Esophagus muscularis mucosa (tissue), 4 donors: ENCODE data around the gene TAOK2. TPM values are rescaled to one million over a fixed set of nuclear protein-coding genes. Genes with fewer than 3 reads are reported as not detected.

Experiments
- DNase-seq: peaks from one replicate; pipeline ENCODE4 v3.0.0-alpha.2; 2017; ENCODE audit errors: extremely low spot score
- H3K27ac ChIP-seq, 4 donors: fragments of 200-600 bp; sonication (generic); replicated peaks in 1 of 4; 1 replicate in 3 of 4; 2 replicates in 1 of 4; pipeline ENCODE4 v1.5.1; 2016 to 2019; ENCODE audit warnings: mild to moderate bottlenecking in 1 of 4
- H3K27me3 ChIP-seq, 4 donors: fragments of 200-600 bp; sonication (generic); one replicate each; pipeline versions ENCODE4 v1.5.1 to v1.6.0; 2016 to 2019
- H3K36me3 ChIP-seq, 4 donors: fragments of 200-600 bp; sonication (generic); one replicate each; pipeline ENCODE4 v1.5.1; 2016 to 2019
- H3K4me1 ChIP-seq, 4 donors: fragments of 200-600 bp; sonication (generic); one replicate each; pipeline ENCODE4 v1.5.1; 2016 to 2019
- H3K4me3 ChIP-seq, 4 donors: fragments of 200-600 bp; sonication (generic); 1 replicate in 2 of 4; 2 replicates in 2 of 4; pipeline ENCODE4 v1.5.1; 2016 to 2019; ENCODE audit warnings: mild to moderate bottlenecking in 4 of 4, moderate library complexity in 1 of 4
- H3K9me3 ChIP-seq, 4 donors: fragments of 200-600 bp; sonication (generic); 1 replicate in 3 of 4; 2 replicates in 1 of 4; pipeline ENCODE4 v1.5.1; 2016 to 2019
- EP300 ChIP-seq: sonication (generic); formaldehyde crosslinking; IDR thresholded peaks from one replicate; pipeline ENCODE4 v1.6.1; 2017; ENCODE audit warnings: antibody characterized with exemption
- POLR2A ChIP-seq: fragments of 450-650 bp; IDR thresholded peaks from one replicate; pipeline ENCODE4 v1.6.1; 2017; ENCODE audit warnings: antibody characterized with exemption, moderate library complexity, mild to moderate bottlenecking, low read depth
- POLR2AphosphoS5 ChIP-seq, 2 donors: sonication (generic); formaldehyde crosslinking; IDR thresholded peaks; one replicate each; pipeline ENCODE4 v1.6.1; 2017; ENCODE audit warnings: antibody characterized with exemption in 2 of 2
- WGBS: methylation state at CpG from one replicate; pipeline ENCODE4 v1.1.5; 2018; 5-methylcytosine and 5-hydroxymethylcytosine counted together
- intact Hi-C: fragments of 100-400 bp; cut with DNase I; formaldehyde crosslinking; loops from one replicate; pipeline ENCODE4 v1.15.1; 2023
- total RNA-seq, 4 donors: library from RNA; depleted of rRNA; stranded (reverse); fragments of >200 nt; gene quantifications; one replicate each; pipeline versions ENCODE4 v1.1.0 to v1.2.1, GENCODE V29; 2016
- TF ChIP-seq, protein P1 (sequence below), 3 experiments: fragments of 200-600 bp in 2 of 3; fragments of 450-650 bp in 1 of 3; sonication (generic) in 2 of 3; IDR thresholded peaks; one replicate each; pipeline ENCODE4 v1.5.1; 2017 to 2019; ENCODE audit warnings: antibody characterized with exemption in 3 of 3, mild to moderate bottlenecking in 2 of 3, moderate library complexity in 1 of 3

The TAOK2 gene
- total RNA-seq, 4 donors from 2014 or later = 40.9 to 63.6 (median 51.4) TPM

DNA sequence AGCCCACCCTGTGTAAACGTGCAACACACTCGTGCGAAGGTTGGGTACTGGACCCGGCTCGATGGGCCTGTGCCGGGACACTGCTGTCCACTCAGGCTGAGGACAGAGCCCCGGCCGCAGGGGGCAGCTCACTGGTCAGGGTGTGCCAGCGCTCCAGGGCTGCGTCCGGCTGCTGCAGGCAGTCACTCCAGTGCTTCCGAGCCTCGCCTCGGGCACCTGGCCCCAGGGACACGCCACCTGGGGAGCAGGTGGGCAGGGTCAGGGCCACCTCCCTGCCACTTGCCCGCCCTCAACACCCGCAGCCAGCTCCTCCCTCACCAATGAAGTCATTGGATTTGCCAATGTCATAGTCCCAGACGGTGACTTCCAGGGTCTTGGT lies 32.4 kb downstream of the TAOK2 start:
- peaks cover 5 to 41% (median 22%) of the 10 kb centered on the region in 4 donors for H3K27me3 ChIP-seq
- no peak for DNase-seq
- TF ChIP-seq, protein P1, sequence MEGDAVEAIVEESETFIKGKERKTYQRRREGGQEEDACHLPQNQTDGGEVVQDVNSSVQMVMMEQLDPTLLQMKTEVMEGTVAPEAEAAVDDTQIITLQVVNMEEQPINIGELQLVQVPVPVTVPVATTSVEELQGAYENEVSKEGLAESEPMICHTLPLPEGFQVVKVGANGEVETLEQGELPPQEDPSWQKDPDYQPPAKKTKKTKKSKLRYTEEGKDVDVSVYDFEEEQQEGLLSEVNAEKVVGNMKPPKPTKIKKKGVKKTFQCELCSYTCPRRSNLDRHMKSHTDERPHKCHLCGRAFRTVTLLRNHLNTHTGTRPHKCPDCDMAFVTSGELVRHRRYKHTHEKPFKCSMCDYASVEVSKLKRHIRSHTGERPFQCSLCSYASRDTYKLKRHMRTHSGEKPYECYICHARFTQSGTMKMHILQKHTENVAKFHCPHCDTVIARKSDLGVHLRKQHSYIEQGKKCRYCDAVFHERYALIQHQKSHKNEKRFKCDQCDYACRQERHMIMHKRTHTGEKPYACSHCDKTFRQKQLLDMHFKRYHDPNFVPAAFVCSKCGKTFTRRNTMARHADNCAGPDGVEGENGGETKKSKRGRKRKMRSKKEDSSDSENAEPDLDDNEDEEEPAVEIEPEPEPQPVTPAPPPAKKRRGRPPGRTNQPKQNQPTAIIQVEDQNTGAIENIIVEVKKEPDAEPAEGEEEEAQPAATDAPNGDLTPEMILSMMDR (IDR thresholded peaks at IDR 0.05) = no peak
- TF ChIP-seq POLR2AphosphoS5 (IDR thresholded peaks at IDR 0.05) = no peak
- no peak for TF ChIP-seq EP300
- no peak for TF ChIP-seq POLR2A
- no peak overlapping the region for H3K4me3 ChIP-seq
- 93% methylated on average over 7 of the region's 18 CpGs for WGBS
- intact Hi-C loops = loop anchor here (10.0 kb wide), 1 partner anchor 141 kb away; the partner anchor contains the start of gene CDIPT
- H3K36me3 ChIP-seq = peaks cover 0 to 28% (median 22%) of the 10 kb centered on the region in 4 donors
- peaks cover 11 to 25% (median 24%) of the 10 kb centered on the region in 4 donors for H3K4me1 ChIP-seq
- H3K27ac ChIP-seq = no peak overlapping the region
- no peaks in the 10 kb centered on the region for H3K9me3 ChIP-seq

DNA sequence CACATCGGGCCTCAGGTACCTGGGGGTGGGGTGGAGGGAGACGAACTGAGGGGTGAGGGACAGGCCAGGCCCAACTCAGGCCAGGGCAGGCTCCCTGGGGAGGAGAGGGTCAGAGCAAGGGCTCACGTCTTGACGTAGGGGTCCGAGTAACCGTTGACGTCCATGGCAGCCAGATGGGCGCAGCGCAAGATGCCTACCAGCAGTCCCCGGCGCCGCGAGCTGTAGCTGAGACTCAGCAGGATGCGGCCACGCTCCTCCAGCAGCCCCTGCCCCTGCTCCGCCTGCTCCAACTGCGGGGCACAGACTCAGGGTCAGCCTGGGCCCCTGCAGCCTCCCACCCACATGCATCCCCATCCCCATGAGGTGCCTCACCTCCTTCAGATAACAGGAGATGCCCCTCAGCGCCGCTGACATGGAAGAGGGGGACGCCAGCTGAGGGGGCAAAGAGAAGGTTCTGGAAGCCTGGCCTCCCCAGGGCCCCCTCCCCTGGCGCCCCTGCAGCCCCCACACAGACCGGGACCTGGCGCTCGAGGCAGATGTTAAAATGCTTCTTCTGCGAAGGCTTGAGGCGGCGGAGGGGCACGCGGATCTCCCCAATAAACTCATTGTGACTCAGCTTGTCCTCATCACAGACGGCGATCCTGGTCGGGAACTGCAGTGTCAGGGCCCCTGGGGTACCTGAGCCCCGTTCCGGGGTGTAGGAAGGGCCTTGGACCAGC lies 33.1 kb downstream of the TAOK2 start:
- H3K27me3 ChIP-seq = peaks cover 10 to 48% (median 30%) of the 10 kb centered on the region in 4 donors
- peaks cover 19 to 33% (median 31%) of the 10 kb centered on the region in 4 donors for H3K4me1 ChIP-seq
- no peak overlapping the region for H3K27ac ChIP-seq
- H3K9me3 ChIP-seq = no peaks in the 10 kb centered on the region
- intact Hi-C loops = loop anchor here (10.0 kb wide), 1 partner anchor 142 kb away; the partner anchor contains the start of gene CDIPT
- H3K36me3 ChIP-seq = peaks cover 0 to 21% (median 18%) of the 10 kb centered on the region in 4 donors
- WGBS = 83% methylated on average over 30 of the region's 34 CpGs
- H3K4me3 ChIP-seq = no peak overlapping the region
- no peak for DNase-seq
- TF ChIP-seq POLR2A (no peak), POLR2AphosphoS5 (IDR thresholded peaks at IDR 0.05) (no peak), EP300 (no peak)
- TF ChIP-seq, protein P1 (IDR thresholded peaks at IDR 0.05) = no peak

DNA sequence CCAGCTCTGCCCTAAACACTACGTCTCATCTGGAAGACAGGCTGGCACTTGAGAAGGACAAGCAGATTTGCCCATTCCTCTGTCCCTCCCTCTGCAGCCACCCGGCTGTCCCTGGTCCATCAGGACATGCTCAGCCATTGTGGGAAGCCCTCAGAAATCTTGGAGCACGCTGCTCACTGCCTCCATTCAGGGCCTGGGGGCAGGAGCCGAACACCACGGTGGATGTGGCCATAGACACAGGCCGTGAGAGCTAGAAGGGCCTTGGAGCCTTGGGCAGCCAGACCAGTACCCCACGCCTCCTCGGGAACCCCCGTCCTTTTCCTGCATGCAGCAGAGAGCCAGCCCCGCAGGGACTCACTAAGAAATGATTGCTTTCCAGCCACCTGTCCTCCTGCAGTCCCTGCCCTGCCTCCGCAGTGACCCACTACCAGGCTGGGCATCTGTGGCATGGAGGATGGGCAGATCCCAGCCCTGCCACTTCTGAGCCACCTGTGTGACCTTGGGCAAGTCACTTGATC lies 33.8 kb downstream of the TAOK2 start:
- no peak for DNase-seq
- H3K4me1 ChIP-seq = peaks cover 19 to 33% (median 31%) of the 10 kb centered on the region in 4 donors
- no peak overlapping the region for H3K4me3 ChIP-seq
- H3K9me3 ChIP-seq = no peaks in the 10 kb centered on the region
- intact Hi-C loops = loop anchor here (10.0 kb wide), 1 partner anchor 143 kb away; the partner anchor contains the start of gene CDIPT
- WGBS = 88% methylated on average over 7 of the region's 11 CpGs
- peaks cover 0 to 20% (median 11%) of the 10 kb centered on the region in 4 donors for H3K36me3 ChIP-seq
- H3K27ac ChIP-seq = no peak overlapping the region
- H3K27me3 ChIP-seq = peaks cover 12 to 55% (median 35%) of the 10 kb centered on the region in 4 donors
- TF ChIP-seq POLR2AphosphoS5 (IDR thresholded peaks at IDR 0.05) (no peak), POLR2A (no peak), EP300 (no peak)
- TF ChIP-seq, protein P1 (IDR thresholded peaks at IDR 0.05) = no peak

DNA sequence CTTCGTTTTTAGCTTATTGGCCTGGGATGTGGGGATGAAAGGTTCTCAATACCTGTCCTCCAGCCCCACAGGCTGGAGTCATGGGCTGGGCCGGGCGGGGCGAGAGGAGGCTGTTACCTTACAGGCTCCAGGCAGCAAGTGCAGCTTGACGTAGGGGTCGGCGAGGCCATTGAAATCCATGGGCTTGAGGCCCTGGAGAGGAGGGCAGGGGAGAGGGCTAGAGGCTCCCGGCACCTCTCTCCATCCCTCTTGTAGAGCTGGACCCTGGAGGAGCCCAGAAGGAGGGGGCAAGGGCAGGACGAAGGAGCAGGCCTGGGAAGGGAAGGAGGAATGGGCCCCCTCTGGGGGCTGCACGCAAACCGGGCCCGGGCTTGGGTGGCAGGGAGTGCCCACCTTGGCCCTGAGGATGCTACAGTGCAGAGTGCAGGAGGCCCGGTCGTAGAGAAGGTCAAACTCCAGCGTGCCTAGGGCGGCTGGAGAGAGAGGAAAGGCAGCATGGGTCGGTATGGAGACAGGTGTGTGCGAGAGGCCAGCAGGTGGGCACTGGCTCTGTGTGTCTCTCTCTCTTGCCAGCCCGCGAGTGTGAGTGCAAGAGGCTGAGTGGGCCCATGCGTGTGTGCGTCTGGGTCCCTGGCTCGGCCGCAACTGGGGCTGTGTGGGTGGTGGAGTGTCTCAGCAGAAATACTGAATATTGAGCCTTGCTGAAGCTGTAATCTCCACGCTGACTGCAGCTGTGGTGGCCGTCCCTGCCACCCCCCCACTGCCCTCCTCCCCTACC lies 35.6 kb downstream of the TAOK2 start:
- H3K4me3 ChIP-seq = no peak overlapping the region
- peaks cover 19 to 33% (median 31%) of the 10 kb centered on the region in 4 donors for H3K4me1 ChIP-seq
- H3K9me3 ChIP-seq = no peaks in the 10 kb centered on the region
- TF ChIP-seq POLR2AphosphoS5 (IDR thresholded peaks at IDR 0.05) (no peak), POLR2A (no peak), EP300 (no peak)
- TF ChIP-seq, protein P1 (IDR thresholded peaks at IDR 0.05) = no peak
- intact Hi-C loops = loop anchor here (10.0 kb wide), 1 partner anchor 144 kb away; the partner anchor contains the start of gene CDIPT
- no peak for DNase-seq
- H3K27ac ChIP-seq = no peak overlapping the region
- peaks cover 12 to 60% (median 35%) of the 10 kb centered on the region in 4 donors for H3K27me3 ChIP-seq
- H3K36me3 ChIP-seq = peaks cover 0 to 5% (median 0%) of the 10 kb centered on the region in 4 donors
- WGBS = 55% methylated on average over 12 of the region's 26 CpGs
